ENCODE results near the gene NIPA2. TPM values are rescaled to one million over a fixed set of nuclear protein-coding genes. Genes with fewer than 3 reads are reported as not detected.
A peak's percentile ranks its signal among the peaks of the same experiment; 100 is the strongest.

NIPA2 gene
- polyA plus RNA-seq, 4 donors = 15.0 to 40.3 (median 30.5) TPM

GRCh38 chr15:22867886-22868285 lies 29.4 kb downstream of the NIPA2 start:
- no peak overlapping the region for H3K27ac ChIP-seq (ENCODE audit: low read depth in 1 of 3, low read length in 2 of 3)
- FAIRE-seq (no peak), DNase-seq (no peak)
- H3K4me3 ChIP-seq (ENCODE audit: low read depth in 1 of 3, low read length in 3 of 3) = no peak overlapping the region
- peaks cover 21 to 50% (median 22%) of the 10 kb centered on the region in 3 donors for H3K36me3 ChIP-seq (ENCODE audit: control insufficient read depth in 3 of 3, insufficient read depth in 2 of 3, low read depth in 1 of 3, low read length in 3 of 3)
- no peaks in the 10 kb centered on the region for H3K27me3 ChIP-seq (ENCODE audit: control insufficient read depth in 3 of 3, insufficient read depth in 3 of 3, low read length in 3 of 3)
- WGBS, 3 donors = 86 to 91% (median 88%) methylated on average over 6 of the region's 6 CpGs
- H3K9me3 ChIP-seq (ENCODE audit: control insufficient read depth in 2 of 2, insufficient read depth in 1 of 2, low read depth in 1 of 2, low read length in 1 of 2) = no peaks in the 10 kb centered on the region
- no peaks in the 10 kb centered on the region for H3K4me1 ChIP-seq (ENCODE audit: control insufficient read depth in 3 of 3, insufficient read depth in 2 of 3, low read depth in 1 of 3, low read length in 2 of 3)

GRCh38 chr15:22868495-22868894 lies 30.0 kb downstream of the NIPA2 start:
- Histone ChIP-seq H3K27me3 (ENCODE audit: control insufficient read depth in 3 of 3, insufficient read depth in 3 of 3, low read length in 3 of 3) (no peaks in the 10 kb centered on the region), H3K9me3 (ENCODE audit: control insufficient read depth in 2 of 2, insufficient read depth in 1 of 2, low read depth in 1 of 2, low read length in 1 of 2) (peaks cover 0 to 1% of the 10 kb centered on the region in 2 donors), H3K27ac (ENCODE audit: low read depth in 1 of 3, low read length in 2 of 3) (no peak overlapping the region), H3K4me1 (ENCODE audit: control insufficient read depth in 3 of 3, insufficient read depth in 2 of 3, low read depth in 1 of 3, low read length in 2 of 3) (no peaks in the 10 kb centered on the region), H3K36me3 (ENCODE audit: control insufficient read depth in 3 of 3, insufficient read depth in 2 of 3, low read depth in 1 of 3, low read length in 3 of 3) (peaks cover 20 to 50% (median 23%) of the 10 kb centered on the region in 3 donors), H3K4me3 (ENCODE audit: low read depth in 1 of 3, low read length in 3 of 3) (no peak overlapping the region)
- 37 to 59% (median 47%) methylated on average over 4 of the region's 4 CpGs for WGBS, 3 donors
- no peak for DNase-seq
- FAIRE-seq = no peak

- H3K27me3 ChIP-seq (ENCODE audit: control insufficient read depth in 3 of 3, insufficient read depth in 3 of 3, low read length in 3 of 3) = no peaks in the 10 kb centered on the region
- H3K4me1 ChIP-seq (ENCODE audit: control insufficient read depth in 3 of 3, insufficient read depth in 2 of 3, low read depth in 1 of 3, low read length in 2 of 3) = no peaks in the 10 kb centered on the region
- H3K27ac ChIP-seq (ENCODE audit: low read depth in 1 of 3, low read length in 2 of 3) = no peak overlapping the region
- peaks cover 0 to 3% of the 10 kb centered on the region in 2 donors for H3K9me3 ChIP-seq (ENCODE audit: control insufficient read depth in 2 of 2, insufficient read depth in 1 of 2, low read depth in 1 of 2, low read length in 1 of 2)
- no peak overlapping the region for H3K4me3 ChIP-seq (ENCODE audit: low read depth in 1 of 3, low read length in 3 of 3)
- WGBS, 3 donors = 90 to 95% (median 93%) methylated on average over 9 of the region's 9 CpGs
- FAIRE-seq (no peak), DNase-seq (no peak)
- peaks cover 19 to 53% (median 23%) of the 10 kb centered on the region in 3 donors for H3K36me3 ChIP-seq (ENCODE audit: control insufficient read depth in 3 of 3, insufficient read depth in 2 of 3, low read depth in 1 of 3, low read length in 3 of 3)
These were observed 30.5 kb downstream of the NIPA2 start for GRCh38 chr15:22868928-22869327.

- FAIRE-seq = no peak
- Histone ChIP-seq H3K36me3 (ENCODE audit: control insufficient read depth in 3 of 3, insufficient read depth in 2 of 3, low read depth in 1 of 3, low read length in 3 of 3) (peaks cover 21 to 53% (median 26%) of the 10 kb centered on the region in 3 donors), H3K27ac (ENCODE audit: low read depth in 1 of 3, low read length in 2 of 3) (no peak overlapping the region), H3K9me3 (ENCODE audit: control insufficient read depth in 2 of 2, insufficient read depth in 1 of 2, low read depth in 1 of 2, low read length in 1 of 2) (peaks cover 0 to 3% of the 10 kb centered on the region in 2 donors), H3K4me1 (ENCODE audit: control insufficient read depth in 3 of 3, insufficient read depth in 2 of 3, low read depth in 1 of 3, low read length in 2 of 3) (no peaks in the 10 kb centered on the region), H3K4me3 (ENCODE audit: low read depth in 1 of 3, low read length in 3 of 3) (no peak overlapping the region), H3K27me3 (ENCODE audit: control insufficient read depth in 3 of 3, insufficient read depth in 3 of 3, low read length in 3 of 3) (no peaks in the 10 kb centered on the region)
- DNase-seq = no peak
- WGBS, 3 donors = 97 to 98% (median 98%) methylated on average over 12 of the region's 12 CpGs
These were observed 31.4 kb downstream of the NIPA2 start for GRCh38 chr15:22869856-22870255.

GRCh38 chr15:22870865-22871264 lies 32.4 kb downstream of the NIPA2 start:
- peaks cover 0 to 3% of the 10 kb centered on the region in 2 donors for H3K9me3 ChIP-seq (ENCODE audit: control insufficient read depth in 2 of 2, insufficient read depth in 1 of 2, low read depth in 1 of 2, low read length in 1 of 2)
- H3K4me3 ChIP-seq (ENCODE audit: low read depth in 1 of 3, low read length in 3 of 3) = no peak overlapping the region
- no peaks in the 10 kb centered on the region for H3K27me3 ChIP-seq (ENCODE audit: control insufficient read depth in 3 of 3, insufficient read depth in 3 of 3, low read length in 3 of 3)
- H3K4me1 ChIP-seq (ENCODE audit: control insufficient read depth in 3 of 3, insufficient read depth in 2 of 3, low read depth in 1 of 3, low read length in 2 of 3) = no peaks in the 10 kb centered on the region
- peaks cover 21 to 61% (median 26%) of the 10 kb centered on the region in 3 donors for H3K36me3 ChIP-seq (ENCODE audit: control insufficient read depth in 3 of 3, insufficient read depth in 2 of 3, low read depth in 1 of 3, low read length in 3 of 3)
- DNase-seq = no peak
- no peak for FAIRE-seq
- no peak overlapping the region for H3K27ac ChIP-seq (ENCODE audit: low read depth in 1 of 3, low read length in 2 of 3)
- 97 to 98% (median 97%) methylated on average over 11 of the region's 11 CpGs for WGBS, 3 donors

- DNase-seq (peak in 1 of 2 donors; percentile 32), FAIRE-seq (no peak)
- H3K27ac ChIP-seq (ENCODE audit: low read depth in 1 of 3, low read length in 2 of 3) = no peak overlapping the region
- H3K27me3 ChIP-seq (ENCODE audit: control insufficient read depth in 3 of 3, insufficient read depth in 3 of 3, low read length in 3 of 3) = no peaks in the 10 kb centered on the region
- peaks cover 0 to 3% of the 10 kb centered on the region in 2 donors for H3K9me3 ChIP-seq (ENCODE audit: control insufficient read depth in 2 of 2, insufficient read depth in 1 of 2, low read depth in 1 of 2, low read length in 1 of 2)
- no peaks in the 10 kb centered on the region for H3K4me1 ChIP-seq (ENCODE audit: control insufficient read depth in 3 of 3, insufficient read depth in 2 of 3, low read depth in 1 of 3, low read length in 2 of 3)
- 90 to 98% (median 95%) methylated on average over 6 of the region's 6 CpGs for WGBS, 3 donors
- no peak overlapping the region for H3K4me3 ChIP-seq (ENCODE audit: low read depth in 1 of 3, low read length in 3 of 3)
- peaks cover 17 to 63% (median 23%) of the 10 kb centered on the region in 3 donors for H3K36me3 ChIP-seq (ENCODE audit: control insufficient read depth in 3 of 3, insufficient read depth in 2 of 3, low read depth in 1 of 3, low read length in 3 of 3)
These were observed 33.1 kb downstream of the NIPA2 start for GRCh38 chr15:22871481-22872086.

GRCh38 chr15:22872936-22873701 lies 34.7 kb downstream of the NIPA2 start:
- FAIRE-seq = no peak
- WGBS, 3 donors = 83 to 95% (median 94%) methylated on average over 17 of the region's 17 CpGs
- DNase-seq = no peak
- Histone ChIP-seq H3K4me1 (ENCODE audit: control insufficient read depth in 3 of 3, insufficient read depth in 2 of 3, low read depth in 1 of 3, low read length in 2 of 3) (no peaks in the 10 kb centered on the region), H3K4me3 (ENCODE audit: low read depth in 1 of 3, low read length in 3 of 3) (no peak overlapping the region), H3K36me3 (ENCODE audit: control insufficient read depth in 3 of 3, insufficient read depth in 2 of 3, low read depth in 1 of 3, low read length in 3 of 3) (peaks cover 17 to 70% (median 28%) of the 10 kb centered on the region in 3 donors), H3K27ac (ENCODE audit: low read depth in 1 of 3, low read length in 2 of 3) (peak overlapping the region in 1 of 3 donors; percentile 40), H3K9me3 (ENCODE audit: control insufficient read depth in 2 of 2, insufficient read depth in 1 of 2, low read depth in 1 of 2, low read length in 1 of 2) (peaks cover 0 to 17% of the 10 kb centered on the region in 2 donors), H3K27me3 (ENCODE audit: control insufficient read depth in 3 of 3, insufficient read depth in 3 of 3, low read length in 3 of 3) (no peaks in the 10 kb centered on the region)

GRCh38 chr15:22873841-22874240 lies 35.4 kb downstream of the NIPA2 start:
- no peak for DNase-seq
- no peak for FAIRE-seq
- H3K27me3 ChIP-seq (ENCODE audit: control insufficient read depth in 3 of 3, insufficient read depth in 3 of 3, low read length in 3 of 3) = no peaks in the 10 kb centered on the region
- no peak overlapping the region for H3K4me3 ChIP-seq (ENCODE audit: low read depth in 1 of 3, low read length in 3 of 3)
- peaks cover 0 to 17% of the 10 kb centered on the region in 2 donors for H3K9me3 ChIP-seq (ENCODE audit: control insufficient read depth in 2 of 2, insufficient read depth in 1 of 2, low read depth in 1 of 2, low read length in 1 of 2)
- peaks cover 17 to 72% (median 26%) of the 10 kb centered on the region in 3 donors for H3K36me3 ChIP-seq (ENCODE audit: control insufficient read depth in 3 of 3, insufficient read depth in 2 of 3, low read depth in 1 of 3, low read length in 3 of 3)
- no peak overlapping the region for H3K27ac ChIP-seq (ENCODE audit: low read depth in 1 of 3, low read length in 2 of 3)
- 93 to 96% (median 94%) methylated on average over 9 of the region's 9 CpGs for WGBS, 3 donors
- no peaks in the 10 kb centered on the region for H3K4me1 ChIP-seq (ENCODE audit: control insufficient read depth in 3 of 3, insufficient read depth in 2 of 3, low read depth in 1 of 3, low read length in 2 of 3)

Measured in small intestine (tissue), 7 donors.